GM19238 (cell line): Measurements from ENCODE around the gene SLC39A3.

Experiments used
- DNase-seq: peaks from one replicate; pipeline ENCODE4 v3.0.0; 2011; ENCODE audit warnings: low spot score; ENCODE audit not compliant: insufficient read length

SLC39A3 gene

GRCh38 chr19:2750808-2751437 lies 11.1 kb upstream of the SLC39A3 start:
- no peak for DNase-seq

GRCh38 chr19:2747349-2747748 lies 7.5 kb upstream of the SLC39A3 start:
- DNase-seq = no peak

GRCh38 chr19:2744113-2744512 lies 4.3 kb upstream of the SLC39A3 start:
- no peak for DNase-seq

GRCh38 chr19:2743099-2743498 lies 3.3 kb upstream of the SLC39A3 start:
- DNase-seq = no peak

GRCh38 chr19:2740314-2740656 lies 468 bp upstream of the SLC39A3 start:
- no peak for DNase-seq

GRCh38 chr19:2736550-2737190 lies 3.1 kb downstream of the SLC39A3 start:
- DNase-seq = no peak

GRCh38 chr19:2735374-2735773 lies 4.4 kb downstream of the SLC39A3 start:
- DNase-seq = no peak

- DNase-seq = no peak
These were observed 5.1 kb downstream of the SLC39A3 start for GRCh38 chr19:2734589-2735288.

- no peak for DNase-seq
These were observed 5.8 kb downstream of the SLC39A3 start for GRCh38 chr19:2733930-2734588.

GRCh38 chr19:2732883-2733282 lies 6.9 kb downstream of the SLC39A3 start:
- DNase-seq = no peak

GRCh38 chr19:2732157-2732725 lies 7.6 kb downstream of the SLC39A3 start:
- DNase-seq = no peak

GRCh38 chr19:2731181-2731995 lies 8.4 kb downstream of the SLC39A3 start:
- DNase-seq = no peak

- DNase-seq = no peak
These were observed 9.6 kb downstream of the SLC39A3 start for GRCh38 chr19:2729943-2730818.

- no peak for DNase-seq
These were observed 10.9 kb downstream of the SLC39A3 start for GRCh38 chr19:2728783-2729387.

GRCh38 chr19:2727640-2727944 lies 12.2 kb downstream of the SLC39A3 start:
- DNase-seq = no peak

GRCh38 chr19:2726904-2727639 lies 12.7 kb downstream of the SLC39A3 start:
- no peak for DNase-seq

- no peak for DNase-seq
These were observed 13.5 kb downstream of the SLC39A3 start for GRCh38 chr19:2726160-2726855.

- DNase-seq = no peak
These were observed 15.7 kb downstream of the SLC39A3 start for GRCh38 chr19:2724148-2724557.

GRCh38 chr19:2723747-2724146 lies 16.1 kb downstream of the SLC39A3 start:
- DNase-seq = no peak
